ENCODE data around the gene AGBL4.
A peak's percentile ranks its signal among the peaks of the same experiment; 100 is the strongest.

Gene AGBL4

DNA sequence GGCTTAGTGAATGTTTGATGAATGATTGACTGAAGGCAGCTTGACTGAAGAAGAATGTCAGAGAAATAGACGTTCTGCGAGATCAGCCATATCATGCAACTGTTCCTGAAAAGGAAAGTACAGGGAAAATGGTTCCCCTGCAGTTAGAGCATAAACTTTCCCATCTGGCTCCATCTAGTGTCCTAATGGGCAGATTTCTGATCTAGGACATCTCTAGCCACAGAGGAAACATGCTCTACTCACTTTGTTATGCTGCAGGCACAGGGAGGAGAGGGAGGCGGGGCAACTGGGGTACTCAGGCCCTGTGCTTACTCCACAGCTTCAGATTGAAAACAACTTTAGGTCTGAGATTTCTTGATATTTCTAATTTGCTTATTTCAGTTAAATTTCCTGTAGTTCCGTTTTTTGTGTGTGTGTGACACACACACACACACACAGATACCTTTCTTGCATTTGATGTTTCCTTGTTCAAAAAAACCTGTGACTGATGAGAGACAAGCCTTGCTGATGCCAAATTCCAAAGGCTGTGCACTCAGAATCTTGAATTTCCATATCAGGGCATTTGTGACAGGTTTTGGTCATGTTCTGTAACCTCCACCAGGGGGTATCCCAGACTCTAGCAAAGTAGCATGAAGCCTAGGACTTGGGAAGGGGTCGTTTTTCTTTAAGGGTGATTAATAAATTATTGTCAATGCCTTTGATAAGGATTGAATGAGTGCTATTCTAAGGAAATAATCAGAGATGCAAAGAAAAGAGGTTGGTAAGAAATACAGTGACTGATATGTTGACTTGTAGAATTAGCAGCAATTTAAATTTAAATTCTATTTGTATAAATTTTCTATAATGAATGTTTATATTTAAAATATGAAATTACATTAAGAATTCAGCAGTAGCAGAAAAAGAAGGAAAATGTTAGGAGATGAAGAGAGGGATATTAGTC is 1107.4 kb downstream of the AGBL4 start:
- TF ChIP-seq, protein P1, sequence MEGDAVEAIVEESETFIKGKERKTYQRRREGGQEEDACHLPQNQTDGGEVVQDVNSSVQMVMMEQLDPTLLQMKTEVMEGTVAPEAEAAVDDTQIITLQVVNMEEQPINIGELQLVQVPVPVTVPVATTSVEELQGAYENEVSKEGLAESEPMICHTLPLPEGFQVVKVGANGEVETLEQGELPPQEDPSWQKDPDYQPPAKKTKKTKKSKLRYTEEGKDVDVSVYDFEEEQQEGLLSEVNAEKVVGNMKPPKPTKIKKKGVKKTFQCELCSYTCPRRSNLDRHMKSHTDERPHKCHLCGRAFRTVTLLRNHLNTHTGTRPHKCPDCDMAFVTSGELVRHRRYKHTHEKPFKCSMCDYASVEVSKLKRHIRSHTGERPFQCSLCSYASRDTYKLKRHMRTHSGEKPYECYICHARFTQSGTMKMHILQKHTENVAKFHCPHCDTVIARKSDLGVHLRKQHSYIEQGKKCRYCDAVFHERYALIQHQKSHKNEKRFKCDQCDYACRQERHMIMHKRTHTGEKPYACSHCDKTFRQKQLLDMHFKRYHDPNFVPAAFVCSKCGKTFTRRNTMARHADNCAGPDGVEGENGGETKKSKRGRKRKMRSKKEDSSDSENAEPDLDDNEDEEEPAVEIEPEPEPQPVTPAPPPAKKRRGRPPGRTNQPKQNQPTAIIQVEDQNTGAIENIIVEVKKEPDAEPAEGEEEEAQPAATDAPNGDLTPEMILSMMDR (IDR thresholded peaks at IDR 0.05; ENCODE audit: low read depth, low read length, missing control alignments) = peak; percentile 38
- no peak for DNase-seq (ENCODE audit: low read depth)
- H3K4me3 ChIP-seq (ENCODE audit: low read depth, low read length) = no peak overlapping the region

- TF ChIP-seq, protein P1 (IDR thresholded peaks at IDR 0.05; ENCODE audit: low read depth, low read length, missing control alignments) = no peak
- H3K4me3 ChIP-seq (ENCODE audit: low read depth, low read length) = no peak overlapping the region
- DNase-seq (ENCODE audit: low read depth) = no peak
These were observed 1115.1 kb downstream of the AGBL4 start for GRCh38 chr1:48908606-48909005.

GRCh38 chr1:48906729-48907128 is 1117.0 kb downstream of the AGBL4 start:
- DNase-seq (ENCODE audit: low read depth) = no peak
- TF ChIP-seq, protein P1 (IDR thresholded peaks at IDR 0.05; ENCODE audit: low read depth, low read length, missing control alignments) = no peak
- H3K4me3 ChIP-seq (ENCODE audit: low read depth, low read length) = no peak overlapping the region

DNA sequence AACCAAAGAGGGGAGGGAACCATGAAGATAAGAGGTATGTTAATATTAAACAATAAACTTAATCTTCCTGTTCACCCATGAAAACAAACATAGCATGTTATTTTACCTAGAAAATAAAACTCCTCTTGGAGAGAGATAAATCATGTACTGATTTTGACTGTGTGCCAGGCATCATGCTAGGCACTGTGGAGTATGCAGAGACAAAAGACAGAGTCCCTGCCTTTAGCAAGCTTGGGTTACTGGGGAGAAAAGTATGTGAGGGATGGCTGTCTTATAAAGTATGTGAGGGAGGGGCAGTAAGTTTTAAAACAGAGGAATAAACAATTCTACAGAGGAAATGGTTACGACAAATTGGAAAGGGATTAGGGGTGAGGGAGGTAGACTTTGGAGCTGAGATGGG is 1117.6 kb downstream of the AGBL4 start:
- no peak overlapping the region for H3K4me3 ChIP-seq (ENCODE audit: low read depth, low read length)
- DNase-seq (ENCODE audit: low read depth) = no peak
- TF ChIP-seq, protein P1 (IDR thresholded peaks at IDR 0.05; ENCODE audit: low read depth, low read length, missing control alignments) = no peak

DNA sequence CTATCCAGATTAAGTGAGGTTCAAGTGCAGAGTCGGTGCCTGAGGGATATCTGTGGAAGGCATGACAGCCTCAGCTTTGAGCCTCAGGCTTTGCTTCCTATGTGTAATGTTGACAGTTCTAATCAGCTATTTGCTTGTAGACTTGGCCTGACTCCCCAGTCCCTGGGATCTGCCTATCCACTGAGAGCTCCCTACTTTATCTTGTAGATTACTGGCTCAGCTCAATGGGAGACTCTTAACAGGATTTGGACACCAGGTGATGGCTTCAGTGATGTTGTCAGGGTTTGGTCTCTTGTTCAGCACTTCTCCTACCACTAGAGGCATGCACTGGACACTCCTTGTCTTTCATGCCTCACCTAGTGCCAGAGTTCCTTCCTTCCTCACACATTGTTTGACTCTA is 1120.5 kb downstream of the AGBL4 start:
- H3K4me3 ChIP-seq (ENCODE audit: low read depth, low read length) = no peak overlapping the region
- TF ChIP-seq, protein P1 (IDR thresholded peaks at IDR 0.05; ENCODE audit: low read depth, low read length, missing control alignments) = peak; percentile 18
- no peak for DNase-seq (ENCODE audit: low read depth)

DNA sequence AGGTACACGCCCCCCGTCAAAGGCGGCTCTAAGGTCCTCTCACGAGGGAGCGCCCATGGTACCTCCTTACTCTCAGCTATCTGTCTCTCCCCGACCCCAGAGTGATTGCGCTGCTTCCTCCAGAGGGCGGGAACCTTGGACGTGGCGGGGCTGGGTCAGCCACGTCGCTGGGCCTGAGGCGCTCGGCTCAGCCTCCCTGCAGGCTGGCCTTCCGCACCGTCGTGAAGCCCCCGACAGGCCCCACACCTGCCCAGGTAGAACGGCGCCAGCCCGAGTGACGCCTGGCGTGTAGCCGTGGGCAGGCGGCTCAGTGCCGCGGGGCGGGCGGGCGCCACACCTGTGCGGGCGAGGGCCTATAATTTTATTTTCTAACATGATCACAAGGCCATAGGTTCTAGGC is 1124.9 kb downstream of the AGBL4 start:
- TF ChIP-seq, protein P1 (IDR thresholded peaks at IDR 0.05; ENCODE audit: low read depth, low read length, missing control alignments) = no peak
- no peak for DNase-seq (ENCODE audit: low read depth)
- no peak overlapping the region for H3K4me3 ChIP-seq (ENCODE audit: low read depth, low read length)

DNA sequence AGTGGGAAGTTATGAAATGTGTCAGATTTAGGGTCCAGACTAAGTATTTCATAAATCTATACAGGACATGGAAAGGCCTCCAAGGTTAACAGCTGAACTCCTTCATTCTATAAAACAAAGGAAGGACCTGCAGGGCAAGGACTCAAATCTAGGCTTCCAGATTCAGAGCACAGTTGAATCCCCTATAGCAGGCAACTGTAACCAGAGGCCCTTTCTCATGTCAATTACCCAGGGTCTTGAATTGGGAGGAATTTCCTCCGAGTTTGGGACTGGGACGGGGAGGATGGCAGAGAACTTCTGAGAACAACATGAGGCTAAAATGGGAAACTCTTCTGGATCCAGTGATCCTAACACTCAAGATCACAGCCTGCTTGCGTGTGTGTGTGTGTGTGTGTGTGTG is 1134.1 kb downstream of the AGBL4 start:
- DNase-seq (ENCODE audit: low read depth) = no peak
- H3K4me3 ChIP-seq (ENCODE audit: low read depth, low read length) = no peak overlapping the region
- TF ChIP-seq, protein P1 (IDR thresholded peaks at IDR 0.05; ENCODE audit: low read depth, low read length, missing control alignments) = no peak
